ENCODE results near the gene LTBP3. TPM values are rescaled to one million over a fixed set of nuclear protein-coding genes. Genes with fewer than 3 reads are reported as not detected.

LTBP3 gene
- total RNA-seq, 1 experiment from 2014 or later, result 10.6 TPM

GRCh38 chr11:65529475-65530156 lies 28.5 kb downstream of the LTBP3 start:
- no peak overlapping the region for H4K8ac ChIP-seq (replicated peaks; ENCODE audit: insufficient read length, low read depth, low read length)
- no peak overlapping the region for H3K4ac ChIP-seq (ENCODE audit: low read depth, low read length)
- no peak overlapping the region for H2AK5ac ChIP-seq (ENCODE audit: insufficient read length, low read length)
- H4K5ac ChIP-seq (ENCODE audit: insufficient read length, low read depth, low read length), result no peak overlapping the region
- no peak overlapping the region for H3K56ac ChIP-seq (ENCODE audit: insufficient read length, low read depth, low read length)
- no CpG with 5 or more reads among the region's 10 CpGs for WGBS (ENCODE audit: extremely low coverage, insufficient read length, low lambda C conversion rate)
- no peak overlapping the region for H2BK15ac ChIP-seq (ENCODE audit: low read depth, low read length)
- no peaks in the 10 kb centered on the region for H3K4me1 ChIP-seq (ENCODE audit: insufficient read depth, low read length)
- H3K4me2 ChIP-seq (ENCODE audit: insufficient read depth, insufficient read length, low read length), result no peak overlapping the region
- peaks cover under 1% of the 10 kb centered on the region; the same call in 1 of the 2 replicates for H3K27me3 Mint-ChIP-seq (ENCODE audit: low read depth)
- no peaks in the 10 kb centered on the region for H4K20me1 ChIP-seq (ENCODE audit: control insufficient read depth, insufficient read depth, insufficient read length)
- H3K27me3 ChIP-seq (ENCODE audit: insufficient read depth, low read length), result no peaks in the 10 kb centered on the region
- H4K91ac ChIP-seq (ENCODE audit: insufficient read length, low read depth, low read length), result no peak overlapping the region
- H2AFZ ChIP-seq (ENCODE audit: low read length), result no peak overlapping the region
- no peak overlapping the region for H3K14ac ChIP-seq (ENCODE audit: insufficient read depth, low read length)
- H2BK5ac ChIP-seq (ENCODE audit: insufficient read length, low read length), result no peak overlapping the region
- H3K23ac ChIP-seq (ENCODE audit: insufficient read length, low read depth, low read length), result no peak overlapping the region
- no peak overlapping the region for H3K4me3 Mint-ChIP-seq
- H3K9me3 Mint-ChIP-seq, result no peaks in the 10 kb centered on the region; a peak in 1 of 5 replicates
- H3K18ac ChIP-seq (ENCODE audit: insufficient read length, low read depth, low read length), result no peak overlapping the region
- peaks cover 4 to 7% of the 10 kb centered on the region in 2 experiments for H3K4me1 Mint-ChIP-seq
- no peak overlapping the region for H2BK20ac ChIP-seq (ENCODE audit: low read depth, low read length, poor library complexity, severe bottlenecking)
- no peak overlapping the region for H3K27ac ChIP-seq (ENCODE audit: insufficient read length, low read depth, low read length)
- TF ChIP-seq CTCF (conservative IDR thresholded peaks at IDR 0.05), result no peak
- H3K9ac ChIP-seq (ENCODE audit: extremely low read depth, insufficient read length, low read length), result no peak overlapping the region
- H3K79me2 ChIP-seq (ENCODE audit: insufficient read depth, low read length), result no peaks in the 10 kb centered on the region; the same call in 1 of the 2 replicates
- DNase-seq, result no peak
- H3K23me2 ChIP-seq (ENCODE audit: insufficient read length, low read depth, low read length, poor library complexity, severe bottlenecking), result peaks cover 4% of the 10 kb centered on the region
- H3K9me3 ChIP-seq (ENCODE audit: control insufficient read depth, low read depth, low read length), result no peaks in the 10 kb centered on the region
- peaks cover 20 to 53% (median 47%) of the 10 kb centered on the region in 3 experiments for H3K36me3 Mint-ChIP-seq (ENCODE audit: insufficient read depth in 1 of 3, low read depth in 3 of 3)
- H2BK12ac ChIP-seq (ENCODE audit: insufficient read length, low read depth, low read length), result no peak overlapping the region
- H3K79me1 ChIP-seq (ENCODE audit: insufficient read depth, low read depth, low read length, poor library complexity, severe bottlenecking), result no peaks in the 10 kb centered on the region
- H3K27ac Mint-ChIP-seq, result no peak overlapping the region; a peak in 1 of 7 replicates
- H2BK120ac ChIP-seq (ENCODE audit: low read depth, low read length, poor library complexity, severe bottlenecking), result no peak overlapping the region
- H3T11ph ChIP-seq (ENCODE audit: low read length), result no peak overlapping the region

Measured in H9 (cell line).